Measurements from ENCODE around the gene SV2C. TPM values are rescaled to one million over a fixed set of nuclear protein-coding genes. Genes with fewer than 3 reads are reported as not detected.

SV2C gene
- total RNA-seq, 1 donor from 2014 or later = 3.4 TPM

DNA sequence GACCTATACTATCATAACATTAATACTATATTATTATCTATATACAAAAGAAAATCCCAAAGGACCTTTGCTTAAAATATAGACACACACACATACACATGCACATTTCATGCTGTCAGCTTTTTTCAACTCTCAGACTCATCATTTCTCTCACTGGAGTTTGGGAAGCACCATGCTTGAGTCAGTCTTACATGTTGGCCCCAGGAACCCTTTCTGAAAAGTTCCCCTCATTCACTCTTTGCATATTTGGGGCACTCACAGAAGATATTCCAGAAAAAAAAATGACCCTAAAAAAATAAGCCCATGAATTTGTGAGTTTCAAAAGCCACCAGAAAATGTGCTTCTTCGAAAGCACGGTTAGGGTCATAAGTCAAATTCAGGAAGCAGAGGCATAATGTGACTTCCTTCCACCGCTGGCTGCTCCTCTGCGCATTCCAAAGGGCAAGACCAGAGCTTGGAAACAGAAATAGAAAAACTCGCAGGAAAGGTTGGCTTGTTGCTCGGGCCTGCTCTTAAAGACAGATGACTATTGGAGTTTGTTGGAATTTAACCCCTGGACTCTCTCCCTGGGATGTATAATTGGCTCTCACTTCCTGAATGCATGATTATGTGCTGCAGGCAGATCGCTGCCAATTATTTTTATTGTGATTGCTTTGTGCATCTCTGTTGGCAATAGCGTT lies 190.2 kb downstream of the SV2C start:
- H3K9me3 ChIP-seq = no peaks in the 10 kb centered on the region
- no peaks in the 10 kb centered on the region for H3K27me3 ChIP-seq
- no peaks in the 10 kb centered on the region for H3K36me3 ChIP-seq
- intact Hi-C loops (cut with DNase I) = no loop called here
- H3K4me3 ChIP-seq = no peak overlapping the region
- TF ChIP-seq, protein P1, sequence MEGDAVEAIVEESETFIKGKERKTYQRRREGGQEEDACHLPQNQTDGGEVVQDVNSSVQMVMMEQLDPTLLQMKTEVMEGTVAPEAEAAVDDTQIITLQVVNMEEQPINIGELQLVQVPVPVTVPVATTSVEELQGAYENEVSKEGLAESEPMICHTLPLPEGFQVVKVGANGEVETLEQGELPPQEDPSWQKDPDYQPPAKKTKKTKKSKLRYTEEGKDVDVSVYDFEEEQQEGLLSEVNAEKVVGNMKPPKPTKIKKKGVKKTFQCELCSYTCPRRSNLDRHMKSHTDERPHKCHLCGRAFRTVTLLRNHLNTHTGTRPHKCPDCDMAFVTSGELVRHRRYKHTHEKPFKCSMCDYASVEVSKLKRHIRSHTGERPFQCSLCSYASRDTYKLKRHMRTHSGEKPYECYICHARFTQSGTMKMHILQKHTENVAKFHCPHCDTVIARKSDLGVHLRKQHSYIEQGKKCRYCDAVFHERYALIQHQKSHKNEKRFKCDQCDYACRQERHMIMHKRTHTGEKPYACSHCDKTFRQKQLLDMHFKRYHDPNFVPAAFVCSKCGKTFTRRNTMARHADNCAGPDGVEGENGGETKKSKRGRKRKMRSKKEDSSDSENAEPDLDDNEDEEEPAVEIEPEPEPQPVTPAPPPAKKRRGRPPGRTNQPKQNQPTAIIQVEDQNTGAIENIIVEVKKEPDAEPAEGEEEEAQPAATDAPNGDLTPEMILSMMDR (IDR thresholded peaks at IDR 0.05) = no peak
- TF ChIP-seq POLR2AphosphoS5 (IDR thresholded peaks at IDR 0.05; ENCODE audit: insufficient read depth in 1 of 2, low read depth in 1 of 2) = no peak
- TF ChIP-seq POLR2A (IDR thresholded peaks at IDR 0.05) = no peak
- H3K27ac ChIP-seq = no peak overlapping the region
- no peak for DNase-seq (ENCODE audit: extremely low spot score in 2 of 2)
- no peaks in the 10 kb centered on the region for H3K4me1 ChIP-seq

- no peak for TF ChIP-seq POLR2A (IDR thresholded peaks at IDR 0.05)
- no peak for TF ChIP-seq POLR2AphosphoS5 (IDR thresholded peaks at IDR 0.05; ENCODE audit: insufficient read depth in 1 of 2, low read depth in 1 of 2)
- H3K4me3 ChIP-seq = no peak overlapping the region
- intact Hi-C loops (cut with DNase I) = no loop called here
- H3K4me1 ChIP-seq = no peaks in the 10 kb centered on the region
- H3K9me3 ChIP-seq = no peaks in the 10 kb centered on the region
- no peak for DNase-seq (ENCODE audit: extremely low spot score in 2 of 2)
- no peaks in the 10 kb centered on the region for H3K36me3 ChIP-seq
- H3K27me3 ChIP-seq = no peaks in the 10 kb centered on the region
- no peak overlapping the region for H3K27ac ChIP-seq
Measured at GRCh38 chr5:76274571-76274970, 191.4 kb downstream of the SV2C start.

- H3K36me3 ChIP-seq = no peaks in the 10 kb centered on the region
- TF ChIP-seq, protein P1 (IDR thresholded peaks at IDR 0.05) = no peak
- TF ChIP-seq POLR2AphosphoS5 (IDR thresholded peaks at IDR 0.05; ENCODE audit: insufficient read depth in 1 of 2, low read depth in 1 of 2) (no peak), POLR2A (IDR thresholded peaks at IDR 0.05) (no peak)
- no peak for DNase-seq (ENCODE audit: extremely low spot score in 2 of 2)
- intact Hi-C loops (cut with DNase I) = no loop called here
- no peak overlapping the region for H3K4me3 ChIP-seq
- H3K27ac ChIP-seq = no peak overlapping the region
- H3K4me1 ChIP-seq = no peaks in the 10 kb centered on the region
- H3K9me3 ChIP-seq = no peaks in the 10 kb centered on the region
- no peaks in the 10 kb centered on the region for H3K27me3 ChIP-seq
Measured at GRCh38 chr5:76277736-76278135, 194.6 kb downstream of the SV2C start.

GRCh38 chr5:76278261-76278789 lies 195.1 kb downstream of the SV2C start:
- intact Hi-C loops (cut with DNase I) = no loop called here
- no peaks in the 10 kb centered on the region for H3K36me3 ChIP-seq
- no peak for DNase-seq (ENCODE audit: extremely low spot score in 2 of 2)
- no peaks in the 10 kb centered on the region for H3K4me1 ChIP-seq
- no peak overlapping the region for H3K4me3 ChIP-seq
- TF ChIP-seq, protein P1 (IDR thresholded peaks at IDR 0.05) = no peak
- no peak for TF ChIP-seq POLR2AphosphoS5 (IDR thresholded peaks at IDR 0.05; ENCODE audit: insufficient read depth in 1 of 2, low read depth in 1 of 2)
- TF ChIP-seq POLR2A (IDR thresholded peaks at IDR 0.05) = no peak
- no peaks in the 10 kb centered on the region for H3K9me3 ChIP-seq
- no peak overlapping the region for H3K27ac ChIP-seq
- H3K27me3 ChIP-seq = no peaks in the 10 kb centered on the region

- TF ChIP-seq POLR2AphosphoS5 (IDR thresholded peaks at IDR 0.05; ENCODE audit: insufficient read depth in 1 of 2, low read depth in 1 of 2) = no peak
- TF ChIP-seq POLR2A (IDR thresholded peaks at IDR 0.05) = no peak
- TF ChIP-seq, protein P1 (IDR thresholded peaks at IDR 0.05) = no peak
- H3K4me3 ChIP-seq = no peak overlapping the region
- intact Hi-C loops (cut with DNase I) = no loop called here
- H3K27me3 ChIP-seq = no peaks in the 10 kb centered on the region
- H3K27ac ChIP-seq = no peak overlapping the region
- H3K9me3 ChIP-seq = no peaks in the 10 kb centered on the region
- no peaks in the 10 kb centered on the region for H3K4me1 ChIP-seq
- H3K36me3 ChIP-seq = no peaks in the 10 kb centered on the region
- no peak for DNase-seq (ENCODE audit: extremely low spot score in 2 of 2)
Measured at GRCh38 chr5:76280494-76280893, 197.3 kb downstream of the SV2C start.

Measured in vagina (tissue), 2 donors.